MV-4-11 (cell line): ENCODE data around the gene KRT24.
"Not testable (repeated sequence)": the region's sequence is repeated elsewhere in the genome, so short reads cannot be mapped to it uniquely, and the experiment has no call there.

Experiments
- DNase-seq: peaks from one replicate; lab custom pipeline; 2025; lab: John Stamatoyannopoulos, UW

The KRT24 gene

DNA sequence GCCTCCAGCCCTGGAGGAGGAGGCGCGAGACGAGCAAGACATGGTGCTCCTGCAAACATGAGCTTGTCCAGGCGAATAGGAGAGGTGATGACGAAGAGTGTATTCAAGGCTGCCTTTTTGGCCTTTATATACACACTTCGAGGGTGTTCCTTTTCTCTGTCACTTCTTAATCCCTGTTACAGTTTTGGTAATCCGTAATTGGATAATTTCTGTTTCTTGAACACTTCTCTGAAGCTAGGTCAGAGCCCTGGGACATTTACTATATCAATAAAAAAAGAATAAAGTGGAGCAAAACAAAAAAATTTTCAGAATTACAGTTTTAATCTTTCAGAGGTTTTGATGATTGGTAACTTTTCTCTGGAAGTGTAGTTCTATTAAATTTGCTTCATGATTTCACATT is at the start of gene KRT24:
Gene KRT24, minus strand, starts transcription at position 101 of the 400 bp plus-strand sequence. Its CDS starts 59 bp downstream, at position 42.
- DNase-seq = no peak

- no peak for DNase-seq
Measured at GRCh38 chr17:40751065-40751464, 47.5 kb upstream of the KRT24 start.

DNA sequence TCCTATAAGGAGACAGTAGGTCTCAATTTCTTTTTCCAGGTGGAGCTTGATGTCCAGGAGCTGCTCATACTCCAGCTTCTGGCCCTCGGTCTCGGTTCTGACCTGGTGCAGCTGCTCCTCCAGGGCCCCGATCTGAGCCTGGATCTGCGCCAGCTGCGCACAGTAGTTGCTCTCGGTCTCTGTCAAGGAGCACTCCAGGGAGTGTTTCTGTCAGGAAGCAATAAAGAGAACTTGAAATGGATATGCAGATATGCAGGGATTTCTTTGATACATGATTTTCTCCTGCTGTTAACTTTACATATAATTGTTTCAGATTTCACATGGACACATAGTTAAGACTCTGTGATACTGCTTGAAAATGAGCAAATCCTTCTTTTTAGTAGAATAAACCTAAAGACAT is 46.8 kb upstream of the KRT24 start:
- no peak for DNase-seq

DNA sequence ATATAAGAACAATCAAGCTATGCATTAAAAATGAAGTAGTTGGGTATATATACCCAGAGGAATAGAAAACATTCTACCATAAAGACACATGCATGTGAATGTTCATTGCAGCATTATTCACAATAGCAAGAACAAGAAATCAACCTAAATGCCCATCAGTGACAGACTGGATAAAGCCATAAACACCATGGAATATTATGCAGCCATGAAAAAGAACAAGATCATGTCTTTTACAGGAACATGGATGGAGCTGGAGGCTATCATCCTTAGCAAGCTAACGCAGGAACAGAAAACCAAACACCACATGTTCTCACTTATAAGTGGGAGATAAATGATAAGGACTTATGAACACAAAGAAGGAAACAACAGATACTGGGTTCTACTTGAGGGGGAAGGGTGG is 45.1 kb upstream of the KRT24 start:
- not testable (repeated sequence) for DNase-seq

- no peak for DNase-seq
Measured at GRCh38 chr17:40738553-40738952, 35.0 kb upstream of the KRT24 start.

DNA sequence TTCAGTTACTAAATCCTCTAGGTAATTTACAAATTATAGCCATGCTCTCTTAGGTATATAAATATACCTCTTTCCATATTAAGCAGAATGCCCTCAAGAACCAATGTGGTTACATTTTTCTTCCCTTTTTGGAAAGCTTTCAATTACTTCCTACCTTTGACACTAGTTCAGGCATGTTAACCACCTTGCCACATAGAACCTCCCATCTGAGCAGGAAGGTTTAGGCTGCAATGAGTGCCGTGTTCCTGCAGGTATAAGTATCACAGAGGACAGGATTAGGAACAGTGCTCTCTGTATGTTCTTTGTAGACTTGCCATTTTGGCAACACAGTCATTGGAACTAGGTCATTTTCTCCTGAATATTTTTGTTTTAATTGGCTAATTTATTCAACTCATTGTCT is 31.5 kb upstream of the KRT24 start:
- no peak for DNase-seq

DNA sequence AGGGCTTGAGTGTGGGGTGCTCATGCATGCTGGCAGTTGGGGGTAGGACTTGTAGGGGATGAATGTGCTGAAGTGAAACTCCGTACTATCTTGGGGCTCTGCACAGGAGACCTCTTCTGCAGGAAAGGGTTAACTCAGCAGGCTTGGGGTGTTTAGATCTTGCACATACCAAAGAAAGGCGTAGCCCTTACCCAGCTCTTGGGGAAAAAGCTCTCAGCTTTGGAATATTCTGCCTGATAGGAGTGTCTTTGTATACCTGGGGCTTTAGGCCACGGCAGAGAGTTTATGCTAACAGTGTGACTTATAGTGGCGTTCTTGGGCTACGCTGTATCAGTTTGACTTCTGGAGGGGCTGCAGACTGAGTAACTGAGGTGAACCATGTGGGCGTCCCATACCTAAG is 30.5 kb upstream of the KRT24 start:
- DNase-seq = no peak

GRCh38 chr17:40730970-40731369 is 27.4 kb upstream of the KRT24 start:
- no peak for DNase-seq

DNA sequence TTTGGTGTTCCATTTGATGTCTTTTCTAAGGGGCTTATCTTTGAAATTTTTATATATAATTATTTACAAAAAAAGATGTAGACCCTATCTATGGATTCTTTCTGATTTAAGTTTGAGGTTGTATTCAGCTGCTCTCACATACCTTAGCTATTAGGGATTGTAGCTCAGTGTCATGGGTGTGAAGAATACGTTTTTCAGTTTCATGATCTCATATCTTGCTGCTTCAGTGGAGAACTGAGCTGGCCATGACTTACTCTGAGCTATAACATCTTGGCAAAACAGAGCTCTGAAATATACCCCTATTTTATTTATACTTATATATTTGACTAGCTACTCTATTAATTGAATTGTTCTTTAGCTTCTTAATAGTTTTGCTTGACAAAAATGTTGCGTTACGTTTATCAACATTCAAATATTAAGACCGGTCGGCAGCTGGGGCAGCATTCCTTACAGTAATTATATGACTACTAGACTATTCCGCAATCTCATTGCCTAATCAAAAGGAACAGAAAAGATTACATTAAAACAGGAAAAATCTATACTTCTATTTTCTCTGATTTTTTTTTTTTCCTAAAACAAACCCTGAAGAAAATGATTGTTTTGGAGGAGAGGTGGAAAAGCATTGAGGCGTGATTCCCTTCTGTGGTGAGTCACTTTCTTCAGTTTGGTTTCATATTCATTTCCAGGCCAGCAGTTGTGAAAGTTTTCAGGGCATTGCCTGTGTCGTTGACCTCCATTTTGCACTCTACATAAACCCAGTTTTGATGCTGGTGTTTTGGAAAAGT is 24.1 kb upstream of the KRT24 start:
- DNase-seq = peak; percentile 28

DNA sequence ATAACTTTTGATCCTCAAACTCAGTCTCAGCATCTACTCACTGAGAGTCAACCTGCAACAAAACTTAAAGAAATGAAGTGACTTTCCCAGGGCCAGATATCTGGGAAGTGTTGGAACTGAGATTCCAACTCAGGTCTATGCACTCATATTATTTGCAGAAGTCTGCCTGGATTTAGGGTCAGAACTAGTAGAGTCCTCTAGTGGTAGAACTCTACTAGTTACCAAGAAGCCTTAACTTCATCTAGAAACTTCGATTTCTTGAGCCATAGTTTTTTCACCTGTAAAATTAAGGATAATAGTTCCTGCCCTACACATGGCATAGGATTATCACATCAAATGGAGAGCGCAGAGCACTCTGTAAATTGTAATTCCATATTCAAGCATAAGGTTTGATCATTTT is 23.4 kb upstream of the KRT24 start:
- peak; percentile 13 for DNase-seq

GRCh38 chr17:40724656-40725055 is 21.1 kb upstream of the KRT24 start:
- DNase-seq = no peak

- no peak for DNase-seq
Measured at GRCh38 chr17:40722241-40722640, 18.7 kb upstream of the KRT24 start.

DNA sequence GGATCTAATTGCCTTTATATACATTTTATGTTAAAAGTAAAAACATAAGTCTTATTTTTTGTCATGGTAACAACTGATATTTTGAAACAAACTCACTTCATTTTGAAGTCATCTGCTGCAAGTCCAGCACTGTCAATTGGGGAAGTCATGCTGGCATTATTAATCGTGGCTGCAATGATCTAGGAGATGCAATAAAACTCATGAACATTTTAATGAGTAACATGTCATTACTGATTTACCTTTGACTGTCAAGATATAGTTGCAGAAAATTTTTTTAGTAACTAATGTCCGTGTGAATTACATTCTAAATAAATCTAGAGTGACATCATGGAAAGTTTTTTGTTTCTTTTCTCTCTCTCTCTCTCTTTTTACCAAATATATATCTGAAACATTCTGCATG is 17.3 kb upstream of the KRT24 start:
- DNase-seq = no peak

DNA sequence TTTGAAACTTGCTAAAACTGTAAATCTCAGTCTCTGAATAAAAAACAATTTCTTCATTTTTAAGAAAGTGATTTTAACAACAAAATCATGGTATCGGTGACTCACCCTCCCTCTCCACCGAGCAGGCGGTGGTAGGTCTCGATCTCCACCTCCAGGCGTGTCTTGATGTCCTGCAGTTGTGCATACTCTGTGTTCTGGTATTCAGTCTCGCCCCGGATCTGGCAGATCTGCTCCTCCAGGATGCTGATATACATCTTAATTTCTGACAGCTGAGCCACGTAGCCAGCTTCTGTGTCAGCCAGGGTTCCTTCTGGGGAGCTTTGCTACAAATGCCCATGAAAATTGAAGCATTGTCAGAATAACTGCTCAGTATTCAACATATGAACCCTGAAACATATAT is 15.4 kb upstream of the KRT24 start:
- DNase-seq = no peak

DNA sequence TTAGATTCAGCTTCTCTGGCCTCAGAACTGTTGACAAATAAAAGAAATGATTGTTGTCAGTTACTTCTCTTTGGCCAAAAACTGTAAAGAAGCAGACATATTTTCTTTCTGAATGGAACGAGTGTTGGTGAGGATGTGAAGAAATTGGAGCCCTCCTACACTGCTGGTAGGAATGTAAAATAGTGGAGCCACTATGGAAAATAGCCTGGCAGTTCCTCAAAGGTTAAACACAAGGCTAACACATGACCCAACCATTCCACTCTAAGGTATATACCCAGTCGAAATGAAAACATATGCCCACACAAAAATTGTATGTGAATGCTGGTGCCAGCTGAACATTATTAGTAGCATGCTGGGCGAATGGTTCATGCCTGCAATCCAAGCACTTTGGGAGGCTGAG is 14.2 kb upstream of the KRT24 start:
- DNase-seq = no peak

GRCh38 chr17:40714473-40714872 is 10.9 kb upstream of the KRT24 start:
- DNase-seq = no peak

- DNase-seq = peak; percentile 96
Measured at GRCh38 chr17:40707745-40708144, 4.2 kb upstream of the KRT24 start.

DNA sequence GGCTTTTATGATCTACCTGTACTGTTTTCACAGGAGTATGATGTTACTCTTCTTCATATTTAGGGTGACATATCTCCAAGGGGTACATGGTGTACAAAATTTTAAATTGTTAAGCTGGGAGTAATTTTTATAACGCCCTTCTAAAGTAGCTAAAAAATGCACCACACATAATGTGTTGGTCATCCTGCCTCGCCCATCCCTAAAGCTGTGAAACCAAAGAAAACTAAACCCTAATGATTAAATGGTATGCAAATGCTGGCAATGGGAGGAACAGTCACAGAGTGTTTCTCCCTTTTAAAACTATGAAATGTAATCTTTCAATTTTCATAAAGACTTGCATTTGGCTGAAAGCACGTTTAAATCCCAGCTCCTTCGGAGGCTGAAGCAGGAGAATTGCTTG is 2.0 kb upstream of the KRT24 start:
- DNase-seq = no peak

GRCh38 chr17:40702271-40702670 is 1.3 kb downstream of the KRT24 start:
- DNase-seq = no peak

- DNase-seq = no peak
Measured at GRCh38 chr17:40699853-40700252, 3.7 kb downstream of the KRT24 start.

GRCh38 chr17:40699371-40699770 is 4.2 kb downstream of the KRT24 start:
- DNase-seq = no peak

DNA sequence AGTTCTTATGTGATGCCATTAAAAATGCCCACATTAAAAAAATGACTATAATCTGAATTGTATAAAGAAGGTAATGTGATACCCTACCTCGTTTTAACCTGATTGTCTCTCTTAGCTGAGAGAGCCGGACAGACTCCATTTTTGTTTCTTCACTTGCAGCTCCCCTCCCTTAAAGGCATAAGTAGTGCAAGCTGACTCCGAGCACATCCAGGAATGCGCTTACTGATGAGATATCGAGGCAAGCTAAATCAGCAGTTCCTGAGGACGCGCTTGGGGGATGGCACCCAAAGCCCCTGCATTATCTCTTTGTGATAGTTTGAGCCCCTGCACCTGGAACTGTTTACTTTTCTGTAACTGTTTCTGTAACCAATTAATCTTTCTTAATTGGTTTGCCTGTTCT is 6.3 kb downstream of the KRT24 start:
- DNase-seq = no peak

- DNase-seq = no peak
Measured at GRCh38 chr17:40696651-40697072, 6.9 kb downstream of the KRT24 start.

- DNase-seq = no peak
Measured at GRCh38 chr17:40695874-40696472, 7.6 kb downstream of the KRT24 start.
